HEK293 (cell line): ENCODE data around the gene ERCC6L.
"Not testable (repeated sequence)": the region's sequence is repeated elsewhere in the genome, so short reads cannot be mapped to it uniquely, and the experiment has no call there.

ENCODE experiments used
- CTCF ChIA-PET: fragments of 350-600 bp; formaldehyde crosslinking; extraction: SDS; loops from one replicate; lab custom pipeline; 2021; ENCODE audit warnings: antibody characterized with exemption; lab: Yijun Ruan, JAX
- POLR2A ChIA-PET: fragments of 300-600 bp; formaldehyde crosslinking; extraction: SDS; loops from one replicate; lab custom pipeline; 2020; ENCODE audit warnings: antibody characterized with exemption, inconsistent platforms; lab: Yijun Ruan, JAX
- H3K27ac ChIP-seq: fragments of 200-500 bp; sonication (Bioruptor generic); 2 replicates; pipeline ENCODE4 v1.5.1; 2014; ENCODE audit warnings: low read depth, low read length, control low read depth, inconsistent platforms; ENCODE audit errors: extremely low read depth
- H3K36me3 ChIP-seq, 2 experiments: fragments of 200-500 bp in 1 of 2; sonication (Bioruptor generic) in 1 of 2; 1 replicate in 1 of 2; 2 replicates in 1 of 2; pipeline ENCODE4 v1.5.1; 2014 to 2017; ENCODE audit warnings: inconsistent platforms in 2 of 2, low read length in 2 of 2; ENCODE audit not compliant: control insufficient read depth in 2 of 2, insufficient read depth in 1 of 2
- H3K4me1 ChIP-seq: fragments of 200-500 bp; sonication (Bioruptor generic); 2 replicates; pipeline ENCODE4 v1.5.1; 2014; ENCODE audit warnings: mild to moderate bottlenecking, low read length, inconsistent platforms; ENCODE audit not compliant: control insufficient read depth, insufficient read depth
- H3K4me3 ChIP-seq: 2 replicates; pipeline ENCODE4 v1.5.1; 2011; ENCODE audit warnings: low read depth, mild to moderate bottlenecking, control low read depth, low read length, moderate library complexity
- H3K9me3 ChIP-seq: fragments of 200-500 bp; sonication (Bioruptor generic); 2 replicates; pipeline ENCODE4 v1.5.1; 2014; ENCODE audit warnings: low read depth, low read length, inconsistent platforms; ENCODE audit not compliant: control insufficient read depth, insufficient read depth
- GLIS1 ChIP-seq: fragments of 450-650 bp; formaldehyde crosslinking; IDR thresholded peaks from 2 replicates; pipeline ENCODE4 v1.5.1; 2016; ENCODE audit warnings: missing biosample characterization, missing genetic modification characterization
- PRDM6 ChIP-seq: fragments of 450-650 bp; formaldehyde crosslinking; IDR thresholded peaks from 2 replicates; pipeline ENCODE4 v1.5.1; 2017; ENCODE audit warnings: missing biosample characterization, missing genetic modification characterization
- REPIN1 ChIP-seq: fragments of 450-650 bp; formaldehyde crosslinking; IDR thresholded peaks from 2 replicates; pipeline ENCODE4 v1.5.1; 2017; ENCODE audit warnings: missing biosample characterization, missing genetic modification characterization, low read depth
- ZIC2 ChIP-seq: fragments of 450-650 bp; formaldehyde crosslinking; IDR thresholded peaks from 2 replicates; pipeline ENCODE4 v1.5.1; 2016; ENCODE audit warnings: missing biosample characterization, missing genetic modification characterization
- ZNF112 ChIP-seq: fragments of 450-650 bp; formaldehyde crosslinking; IDR thresholded peaks from 2 replicates; pipeline ENCODE4 v1.5.0; 2017; ENCODE audit warnings: missing biosample characterization, missing genetic modification characterization
- ZNF133 ChIP-seq: fragments of 450-650 bp; formaldehyde crosslinking; IDR thresholded peaks from 2 replicates; pipeline ENCODE4 v1.5.1; 2016; ENCODE audit warnings: missing biosample characterization, missing genetic modification characterization
- ZNF140 ChIP-seq: fragments of 450-650 bp; formaldehyde crosslinking; IDR thresholded peaks from 2 replicates; pipeline ENCODE4 v1.5.1; 2016; ENCODE audit warnings: missing biosample characterization, missing genetic modification characterization
- ZNF184 ChIP-seq: fragments of 450-650 bp; IDR thresholded peaks from 2 replicates; pipeline ENCODE4 v1.5.1; 2018; ENCODE audit warnings: missing biosample characterization, mild to moderate bottlenecking, missing genetic modification characterization
- ZNF202 ChIP-seq: fragments of 450-650 bp; formaldehyde crosslinking; IDR thresholded peaks from 2 replicates; pipeline ENCODE4 v1.5.1; 2016; ENCODE audit warnings: missing biosample characterization, missing genetic modification characterization, borderline replicate concordance
- ZNF211 ChIP-seq: fragments of 450-650 bp; formaldehyde crosslinking; IDR thresholded peaks from 2 replicates; pipeline ENCODE4 v1.5.1; 2016; ENCODE audit warnings: low read depth, missing biosample characterization, missing genetic modification characterization
- ZNF214 ChIP-seq: fragments of 450-650 bp; formaldehyde crosslinking; IDR thresholded peaks from 2 replicates; pipeline ENCODE4 v1.5.1; 2017; ENCODE audit warnings: missing biosample characterization, mild to moderate bottlenecking, missing genetic modification characterization, borderline replicate concordance
- ZNF221 ChIP-seq: fragments of 450-650 bp; formaldehyde crosslinking; IDR thresholded peaks from 2 replicates; pipeline ENCODE4 v1.5.1; 2017; ENCODE audit warnings: missing biosample characterization, missing genetic modification characterization, borderline replicate concordance
- ZNF26 ChIP-seq: fragments of 450-650 bp; formaldehyde crosslinking; IDR thresholded peaks from 2 replicates; pipeline ENCODE4 v1.5.1; 2016; ENCODE audit warnings: missing biosample characterization, missing genetic modification characterization
- ZNF280D ChIP-seq: fragments of 450-650 bp; formaldehyde crosslinking; IDR thresholded peaks from 2 replicates; pipeline ENCODE4 v1.5.1; 2016; ENCODE audit warnings: missing biosample characterization, missing genetic modification characterization
- ZNF350 ChIP-seq: fragments of 450-650 bp; formaldehyde crosslinking; IDR thresholded peaks from 2 replicates; pipeline ENCODE4 v1.5.0; 2017; ENCODE audit warnings: missing biosample characterization, mild to moderate bottlenecking, missing genetic modification characterization
- ZNF366 ChIP-seq: fragments of 450-650 bp; formaldehyde crosslinking; conservative IDR thresholded peaks from 2 replicates; pipeline ENCODE4 v1.5.1; 2016; ENCODE audit warnings: missing biosample characterization, missing genetic modification characterization
- ZNF473 ChIP-seq: fragments of 450-650 bp; formaldehyde crosslinking; IDR thresholded peaks from 2 replicates; pipeline ENCODE4 v1.5.1; 2017; ENCODE audit warnings: missing biosample characterization, missing genetic modification characterization
- ZNF529 ChIP-seq: fragments of 450-650 bp; formaldehyde crosslinking; IDR thresholded peaks from 2 replicates; pipeline ENCODE4 v1.5.1; 2017; ENCODE audit warnings: missing genetic modification characterization, missing biosample characterization; ENCODE audit not compliant: insufficient replicate concordance
- ZNF549 ChIP-seq: fragments of 450-650 bp; IDR thresholded peaks from 2 replicates; pipeline ENCODE4 v1.5.1; 2018; ENCODE audit warnings: missing biosample characterization, missing genetic modification characterization, mild to moderate bottlenecking, inconsistent platforms, moderate library complexity
- ZNF600 ChIP-seq: fragments of 450-650 bp; formaldehyde crosslinking; IDR thresholded peaks from 2 replicates; pipeline ENCODE4 v1.5.1; 2016; ENCODE audit warnings: missing biosample characterization, missing genetic modification characterization
- ZNF610 ChIP-seq: fragments of 450-650 bp; formaldehyde crosslinking; IDR thresholded peaks from 2 replicates; pipeline ENCODE4 v1.5.1; 2016; ENCODE audit warnings: missing biosample characterization, missing genetic modification characterization, borderline replicate concordance
- ZNF623 ChIP-seq: fragments of 450-650 bp; formaldehyde crosslinking; IDR thresholded peaks from 2 replicates; pipeline ENCODE4 v1.5.1; 2016; ENCODE audit warnings: missing biosample characterization, missing genetic modification characterization
- ZNF626 ChIP-seq: fragments of 450-650 bp; sonication (Bioruptor Pico); formaldehyde crosslinking; IDR thresholded peaks from 2 replicates; pipeline ENCODE4 v1.5.1; 2018; ENCODE audit warnings: missing biosample characterization, missing genetic modification characterization, inconsistent platforms
- ZNF677 ChIP-seq: fragments of 450-650 bp; IDR thresholded peaks from 2 replicates; pipeline ENCODE4 v1.5.0; 2018; ENCODE audit warnings: missing biosample characterization, mild to moderate bottlenecking, missing genetic modification characterization, moderate library complexity
- ZNF76 ChIP-seq: fragments of 450-650 bp; formaldehyde crosslinking; IDR thresholded peaks from 2 replicates; pipeline ENCODE4; 2016; ENCODE audit warnings: low read depth, missing biosample characterization, missing genetic modification characterization, borderline replicate concordance
- ZNF792 ChIP-seq: fragments of 450-650 bp; formaldehyde crosslinking; IDR thresholded peaks from 2 replicates; pipeline ENCODE4 v1.5.1; 2016; ENCODE audit warnings: missing biosample characterization, missing genetic modification characterization

The ERCC6L gene

GRCh38 chrX:72230290-72230689 lies 8.5 kb downstream of the ERCC6L start:
- no peak overlapping the region for H3K4me3 ChIP-seq
- TF ChIP-seq ZNF112 (tag by site-specific recombination) (peak; percentile 68), ZNF610 (tag by site-specific recombination) (peak; percentile 43; the same call in 1 of the 2 replicates), ZNF626 (tag by site-specific recombination) (peak; percentile 86; the same call in 1 of the 2 replicates), ZNF549 (tag by site-specific recombination) (0 out of 2 replicates have a peak, but pooled peaks have one; percentile 30), ZNF76 (tag by site-specific recombination) (no peak), ZNF529 (tag by site-specific recombination) (peak; percentile 81), ZNF350 (tag by site-specific recombination) (no peak), ZNF677 (tag by site-specific recombination) (no peak), ZNF26 (tag by site-specific recombination) (0 out of 2 replicates have a peak, but pooled peaks have one; percentile 23), ZNF184 (0 out of 2 replicates have a peak, but pooled peaks have one; percentile 40), ZNF366 (no peak), REPIN1 (tag by site-specific recombination) (no peak), ZNF211 (tag by site-specific recombination) (0 out of 2 replicates have a peak, but pooled peaks have one; percentile 31), ZNF280D (0 out of 2 replicates have a peak, but pooled peaks have one; percentile 56)
- ChIA-PET CTCF (interaction anchor here (0.7 to 3.9 kb wide), 2 partner anchors 15 to 98 kb away, joined by 3 to 20 read pairs; no protein-coding TSS in a partner anchor), POLR2A (interaction anchor here (0.8 kb wide), 1 partner anchor 227 kb away, joined by 3 read pairs; no protein-coding TSS in a partner anchor)
- H3K4me1 ChIP-seq, result no peaks in the 10 kb centered on the region
- H3K9me3 ChIP-seq, result peaks cover 5% of the 10 kb centered on the region
- H3K27ac ChIP-seq, result no peak overlapping the region
- H3K36me3 ChIP-seq, result peaks cover 16 to 19% of the 10 kb centered on the region in 2 experiments; a peak in 2 of 3 replicates

- H3K27ac ChIP-seq, H3K9me3 ChIP-seq, H3K4me3 ChIP-seq, POLR2A ChIA-PET, H3K4me1 ChIP-seq: not testable (repeated sequence)
- CTCF ChIA-PET, result interaction anchor here (0.7 to 1.4 kb wide), 2 partner anchors 25 to 78 kb away, joined by 3 to 7 read pairs; no protein-coding TSS in a partner anchor
- peaks cover 6 to 10% of the 10 kb centered on the region in 2 experiments; a peak in 2 of 3 replicates for H3K36me3 ChIP-seq
Measured at GRCh38 chrX:72220375-72220774, 18.5 kb downstream of the ERCC6L start.

GRCh38 chrX:72216973-72217372 lies 21.9 kb downstream of the ERCC6L start:
- no peaks in the 10 kb centered on the region for H3K4me1 ChIP-seq
- H3K36me3 ChIP-seq, result peaks cover 6 to 7% of the 10 kb centered on the region in 2 experiments; a peak in 2 of 3 replicates
- H3K27ac ChIP-seq, result no peak overlapping the region
- CTCF ChIA-PET, result interaction anchor here (0.7 to 1.0 kb wide), 3 partner anchors 21 to 279 kb away, joined by 3 read pairs; no protein-coding TSS in a partner anchor
- POLR2A ChIA-PET, result interaction anchor here (0.7 kb wide), 1 partner anchor 60 kb away, joined by 3 read pairs; the partner anchor contains the start of gene RPS4X
- no peak overlapping the region for H3K4me3 ChIP-seq
- H3K9me3 ChIP-seq, result peaks cover 7% of the 10 kb centered on the region
- no peak for TF ChIP-seq ZNF140 (tag by site-specific recombination)
- no peak for TF ChIP-seq ZNF623 (tag by site-specific recombination)
- no peak for TF ChIP-seq ZNF221 (tag by site-specific recombination)
- no peak for TF ChIP-seq GLIS1 (tag by site-specific recombination)
- no peak for TF ChIP-seq PRDM6 (tag by site-specific recombination)
- TF ChIP-seq ZNF473, result no peak
- TF ChIP-seq ZNF214, result no peak
- TF ChIP-seq ZNF202 (tag by site-specific recombination), result no peak
- no peak for TF ChIP-seq ZIC2 (tag by site-specific recombination)
- no peak for TF ChIP-seq ZNF133 (tag by site-specific recombination)
- TF ChIP-seq ZNF600, result no peak
- TF ChIP-seq ZNF792 (tag by site-specific recombination), result no peak
